ENCODE data around the gene RFLNA.

RFLNA gene

DNA sequence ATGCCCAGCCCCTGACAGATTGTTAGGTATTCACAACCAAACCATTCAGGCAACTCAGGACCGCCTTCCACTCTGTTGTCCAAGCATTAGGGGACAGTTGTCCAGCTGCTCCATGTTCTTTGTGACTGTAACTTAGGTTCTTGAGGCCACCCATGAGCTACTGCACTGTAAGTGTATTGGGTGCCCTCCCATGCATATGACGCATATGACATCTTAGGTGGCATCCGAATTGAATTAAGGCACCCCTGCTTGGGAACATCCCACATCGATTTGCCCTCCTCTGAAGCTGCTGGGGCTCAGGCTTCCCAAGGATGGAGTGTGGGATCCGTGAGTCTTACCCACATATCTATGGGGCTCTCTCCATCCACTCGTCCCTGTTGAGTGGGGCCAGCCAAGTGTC lies 17.7 kb downstream of the RFLNA start:
- DNase-seq (ENCODE audit: low read depth) = no peak

DNA sequence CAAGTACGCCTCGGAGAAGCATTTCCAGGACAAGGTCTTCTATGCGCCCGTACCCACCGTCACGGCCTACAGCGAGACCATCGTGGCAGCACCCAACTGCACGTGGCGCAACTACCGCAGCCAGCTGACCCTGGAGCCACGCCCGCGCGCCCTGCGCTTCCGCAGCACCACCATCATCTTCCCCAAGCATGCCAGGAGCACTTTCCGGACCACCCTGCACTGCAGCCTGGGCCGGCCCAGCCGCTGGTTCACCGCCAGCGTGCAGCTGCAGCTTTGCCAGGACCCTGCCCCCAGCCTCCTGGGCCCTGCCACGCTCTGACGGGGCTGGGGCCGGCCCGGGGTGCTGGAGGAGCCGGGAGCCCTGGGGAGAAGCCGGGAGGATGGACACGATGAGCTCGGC lies 19.3 kb downstream of the RFLNA start:
- no peak for DNase-seq (ENCODE audit: low read depth)
- no peak overlapping the region for H3K4me3 ChIP-seq (ENCODE audit: low read depth, low read length)
- TF ChIP-seq, protein P1, sequence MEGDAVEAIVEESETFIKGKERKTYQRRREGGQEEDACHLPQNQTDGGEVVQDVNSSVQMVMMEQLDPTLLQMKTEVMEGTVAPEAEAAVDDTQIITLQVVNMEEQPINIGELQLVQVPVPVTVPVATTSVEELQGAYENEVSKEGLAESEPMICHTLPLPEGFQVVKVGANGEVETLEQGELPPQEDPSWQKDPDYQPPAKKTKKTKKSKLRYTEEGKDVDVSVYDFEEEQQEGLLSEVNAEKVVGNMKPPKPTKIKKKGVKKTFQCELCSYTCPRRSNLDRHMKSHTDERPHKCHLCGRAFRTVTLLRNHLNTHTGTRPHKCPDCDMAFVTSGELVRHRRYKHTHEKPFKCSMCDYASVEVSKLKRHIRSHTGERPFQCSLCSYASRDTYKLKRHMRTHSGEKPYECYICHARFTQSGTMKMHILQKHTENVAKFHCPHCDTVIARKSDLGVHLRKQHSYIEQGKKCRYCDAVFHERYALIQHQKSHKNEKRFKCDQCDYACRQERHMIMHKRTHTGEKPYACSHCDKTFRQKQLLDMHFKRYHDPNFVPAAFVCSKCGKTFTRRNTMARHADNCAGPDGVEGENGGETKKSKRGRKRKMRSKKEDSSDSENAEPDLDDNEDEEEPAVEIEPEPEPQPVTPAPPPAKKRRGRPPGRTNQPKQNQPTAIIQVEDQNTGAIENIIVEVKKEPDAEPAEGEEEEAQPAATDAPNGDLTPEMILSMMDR (conservative IDR thresholded peaks at IDR 0.05; ENCODE audit: low read depth, low read length) = no peak

More for the DNA sequence above, 17.7 kb downstream of the RFLNA start:
- TF ChIP-seq, protein P1 (conservative IDR thresholded peaks at IDR 0.05; ENCODE audit: low read depth, low read length) = no peak
- no peak overlapping the region for H3K4me3 ChIP-seq (ENCODE audit: low read depth, low read length)

DNA sequence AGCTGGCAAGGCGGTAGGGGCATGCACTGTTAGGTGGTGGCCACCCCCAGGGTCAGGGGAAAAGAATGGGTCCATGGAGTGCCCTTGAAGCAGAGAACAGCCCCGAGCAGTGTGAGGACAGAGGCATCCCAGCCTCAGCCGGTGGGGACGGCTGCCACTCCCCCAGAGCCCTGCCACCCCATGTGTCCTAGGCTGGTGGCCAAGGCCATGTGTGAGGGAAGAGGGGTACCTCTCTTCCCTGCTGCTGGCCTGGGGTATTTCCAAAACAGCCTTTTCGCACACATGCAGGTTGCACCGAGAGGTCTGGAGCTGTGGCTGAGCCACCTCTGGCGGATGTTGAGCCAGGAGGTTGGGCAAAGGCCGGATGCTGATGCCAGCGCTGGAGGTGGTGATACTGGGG lies 19.9 kb downstream of the RFLNA start:
- no peak for DNase-seq (ENCODE audit: low read depth)
- no peak overlapping the region for H3K4me3 ChIP-seq (ENCODE audit: low read depth, low read length)
- TF ChIP-seq, protein P1 (conservative IDR thresholded peaks at IDR 0.05; ENCODE audit: low read depth, low read length) = no peak

DNA sequence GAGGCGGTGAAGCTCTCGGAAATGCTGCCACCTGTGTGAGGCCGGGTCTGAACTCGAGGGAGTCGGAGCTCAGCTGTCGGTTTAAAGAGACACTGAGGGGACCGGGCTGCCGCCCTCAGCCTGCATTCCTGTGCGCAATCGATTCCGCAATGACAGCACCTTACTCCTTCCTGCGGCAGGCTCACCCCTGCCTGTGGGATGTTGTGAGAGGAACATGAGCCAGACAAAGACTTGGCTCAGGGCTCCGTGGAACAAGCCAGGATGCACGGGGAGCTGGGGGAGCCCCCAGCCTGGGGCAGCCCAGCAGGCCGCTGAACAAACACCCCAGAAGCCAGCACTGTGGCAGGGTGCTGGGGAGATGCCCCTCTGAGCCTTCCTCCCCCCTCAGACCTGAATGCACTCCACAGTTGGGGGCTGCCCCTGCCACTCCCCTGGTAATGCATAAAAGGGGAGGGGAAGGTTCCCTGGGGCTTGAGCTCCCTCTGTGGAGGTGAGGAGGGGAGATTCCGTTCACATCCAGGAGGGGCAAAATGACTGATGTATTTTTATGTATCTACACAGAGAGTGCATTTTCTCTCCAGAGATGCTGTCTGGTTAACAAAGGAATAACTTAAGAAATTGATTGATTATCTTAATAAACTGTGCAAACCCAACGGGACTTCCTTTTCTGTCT lies 20.6 kb downstream of the RFLNA start:
- TF ChIP-seq, protein P1 (conservative IDR thresholded peaks at IDR 0.05; ENCODE audit: low read depth, low read length) = no peak

DNA sequence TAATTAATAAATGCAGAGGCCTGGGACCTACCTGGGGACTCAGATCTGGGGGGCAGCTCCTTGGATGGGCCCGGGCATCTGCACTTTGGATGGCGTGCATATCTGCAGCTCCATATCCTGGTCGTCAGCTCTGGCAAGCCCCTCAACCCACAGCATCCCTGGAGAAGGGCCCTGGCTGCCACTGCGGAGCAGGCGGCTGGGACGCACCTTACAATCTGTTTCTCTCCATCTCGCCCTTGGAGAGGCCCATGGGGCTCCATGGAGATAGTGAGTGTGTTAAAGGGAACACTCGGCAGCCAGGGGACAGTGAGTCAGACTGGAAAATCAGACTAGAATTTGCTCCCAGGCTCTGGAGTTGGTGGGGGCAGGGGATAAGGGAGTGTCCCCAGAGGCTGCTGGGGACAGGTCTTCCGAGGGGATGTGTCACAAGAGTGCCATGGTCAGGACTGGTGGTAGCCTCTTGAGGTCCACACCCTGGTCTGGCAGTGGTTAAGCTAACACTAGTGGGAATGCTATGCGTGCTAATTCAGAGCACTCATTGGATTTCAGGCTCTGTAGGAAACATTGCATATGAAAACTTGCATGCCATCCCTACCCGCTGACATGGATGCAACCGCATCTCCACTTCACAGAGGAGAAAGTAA lies 21.5 kb downstream of the RFLNA start:
- H3K4me3 ChIP-seq (ENCODE audit: low read depth, low read length) = no peak overlapping the region
- TF ChIP-seq, protein P1 (conservative IDR thresholded peaks at IDR 0.05; ENCODE audit: low read depth, low read length) = no peak
- no peak for DNase-seq (ENCODE audit: low read depth)

More for the DNA sequence above, 20.6 kb downstream of the RFLNA start:
- no peak overlapping the region for H3K4me3 ChIP-seq (ENCODE audit: low read depth, low read length)
- no peak for DNase-seq (ENCODE audit: low read depth)

DNA sequence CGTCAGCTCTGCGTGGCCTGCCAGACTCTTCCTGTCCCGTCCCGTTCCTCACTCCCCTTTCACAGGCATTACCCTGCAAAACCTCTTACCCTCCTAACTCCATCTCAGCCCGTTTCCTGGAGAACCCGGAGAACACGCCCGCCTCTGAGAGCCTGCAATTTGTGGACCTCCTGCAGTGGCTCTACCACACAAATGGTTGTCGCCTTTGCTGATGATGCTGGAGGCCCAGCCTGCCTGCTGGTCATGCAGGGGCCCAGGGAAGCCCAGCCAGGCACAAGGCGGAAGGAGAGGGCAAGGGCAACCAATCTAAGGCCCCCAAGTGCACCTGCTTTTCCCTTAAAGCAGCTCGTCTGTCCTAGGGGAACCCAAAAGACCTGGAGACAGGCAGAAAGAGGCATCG lies 22.5 kb downstream of the RFLNA start:
- DNase-seq (ENCODE audit: low read depth) = no peak
- H3K4me3 ChIP-seq (ENCODE audit: low read depth, low read length) = no peak overlapping the region
- TF ChIP-seq, protein P1 (conservative IDR thresholded peaks at IDR 0.05; ENCODE audit: low read depth, low read length) = no peak

Data from choroid plexus epithelial cell (primary cell).